ENCODE results near the gene TNIK. TPM values are rescaled to one million over a fixed set of nuclear protein-coding genes. Genes with fewer than 3 reads are reported as not detected.

The TNIK gene
- total and polyA plus RNA-seq, 2 of the 4 experiments (the other 2 are of a cell fraction), result 3.4 to 6.3 TPM

- dilution Hi-C loops (cut with HindIII; ENCODE audit: low sequenced_read_pairs, unreplicated experiment), result no loop called here
Observed at GRCh38 chr3:171416666-171417065, 43.5 kb downstream of the TNIK start.

More at GRCh38 chr3:171416666-171417065, 43.5 kb downstream of the TNIK start:
- no peak for TF ChIP-seq MXI1 (IDR thresholded peaks at IDR 0.05; ENCODE audit: borderline replicate concordance, low read depth, low read length)
- TF ChIP-seq CEBPB (IDR thresholded peaks at IDR 0.05; ENCODE audit: low read depth, low read length), result no peak
- no peak for TF ChIP-seq FOS (IDR thresholded peaks at IDR 0.05; ENCODE audit: low read depth, low read length)
- TF ChIP-seq CHD1 (IDR thresholded peaks at IDR 0.05; ENCODE audit: low read depth, low read length), result no peak
- no peak for TF ChIP-seq ELK1 (IDR thresholded peaks at IDR 0.05; ENCODE audit: borderline replicate concordance, low read depth, low read length)
- TF ChIP-seq RFX5 (IDR thresholded peaks at IDR 0.05; ENCODE audit: low read depth, low read length), result no peak
- TF ChIP-seq SMC3 (IDR thresholded peaks at IDR 0.05; ENCODE audit: low read depth, low read length), result no peak
- no peak for TF ChIP-seq BHLHE40 (IDR thresholded peaks at IDR 0.05; ENCODE audit: low read depth, low read length)
- no peak for TF ChIP-seq RCOR1 (IDR thresholded peaks at IDR 0.05; ENCODE audit: insufficient replicate concordance, low read length)
- no peak for TF ChIP-seq MAFK (IDR thresholded peaks at IDR 0.05; ENCODE audit: low read depth, low read length)
- TF ChIP-seq CTCF (conservative IDR thresholded peaks at IDR 0.05; ENCODE audit: low read depth, low read length), result no peak
- H3K56ac ChIP-seq (ENCODE audit: extremely low read depth, insufficient read depth, low read length), result no peak overlapping the region
- no peak overlapping the region for H3K27ac ChIP-seq (ENCODE audit: insufficient read depth, low read length)
- peaks cover 14% of the 10 kb centered on the region for H3K4me1 ChIP-seq (ENCODE audit: control insufficient read depth, insufficient read depth, low read length)
- CTCF ChIA-PET, result interaction anchor here (1.3 kb wide), 1 partner anchor 8 kb away, joined by 5 read pairs; no protein-coding TSS in a partner anchor
- no peaks in the 10 kb centered on the region for H3K36me3 ChIP-seq (ENCODE audit: control insufficient read depth, insufficient read depth, low read length)
- POLR2A ChIA-PET (ENCODE audit: unreplicated experiment), result interaction anchor here (0.7 kb wide), 1 partner anchor 13 kb away, joined by 3 read pairs; no protein-coding TSS in a partner anchor
- H3K9me1 ChIP-seq (ENCODE audit: insufficient read depth, low read length), result no peaks in the 10 kb centered on the region
- no peak overlapping the region for H4K91ac ChIP-seq (ENCODE audit: insufficient read depth, low read depth, low read length)
- no CpG with 5 or more reads among the region's 2 CpGs for WGBS, 2 experiments (ENCODE audit: extremely low coverage in 2 of 2, insufficient read length in 1 of 2)
- in situ Hi-C loops (cut with MboI; ENCODE audit: low sequenced_read_pairs) (no loop called here), intact Hi-C loops (cut with micrococcal nuclease) (no loop called here)
- no peak overlapping the region for H2BK120ac ChIP-seq (ENCODE audit: low read depth, low read length)
- no peaks in the 10 kb centered on the region for H3K9me3 ChIP-seq (ENCODE audit: control insufficient read depth, insufficient read depth, low read length)
- no peak overlapping the region for H2AK9ac ChIP-seq (replicated peaks; ENCODE audit: low read depth, low read length, poor library complexity)
- no peak overlapping the region for H2BK5ac ChIP-seq (ENCODE audit: low read depth, low read length, poor library complexity, severe bottlenecking)
- H4K5ac ChIP-seq (ENCODE audit: low read depth, low read length), result no peak overlapping the region
- no peak overlapping the region for H3K9ac ChIP-seq (ENCODE audit: low read depth, low read length)
- BruUV-seq (replicated peaks), result no TSS peak
- DNase-seq (no peak), ATAC-seq (ENCODE audit: low read depth) (no peak)
- no peak overlapping the region for H3K23ac ChIP-seq (ENCODE audit: low read depth, low read length)
- no peak overlapping the region for H4K8ac ChIP-seq (ENCODE audit: low read depth in 2 of 2, low read length in 2 of 2)
- no peak overlapping the region for H2AFZ ChIP-seq (replicated peaks; ENCODE audit: low read length, poor library complexity)
- no peak overlapping the region for H3K18ac ChIP-seq (ENCODE audit: low read depth, low read length)
- no peaks in the 10 kb centered on the region; a peak in 1 of 4 replicates for H3K79me1 ChIP-seq (ENCODE audit: low read depth in 1 of 2, low read length in 2 of 2)
- H3K27me3 ChIP-seq (ENCODE audit: control insufficient read depth, insufficient read depth, low read length), result no peaks in the 10 kb centered on the region
- H3K4me2 ChIP-seq (ENCODE audit: low read depth, low read length), result no peak overlapping the region
- H3K4ac ChIP-seq (ENCODE audit: low read depth, low read length), result no peak overlapping the region
- no peak overlapping the region for H2BK20ac ChIP-seq (ENCODE audit: low read depth, low read length)
- no peak overlapping the region for H3K4me3 ChIP-seq (ENCODE audit: insufficient read depth, low read depth, low read length)
- H2BK15ac ChIP-seq (ENCODE audit: low read depth, low read length), result no peak overlapping the region
- no peak overlapping the region for H2AK5ac ChIP-seq (ENCODE audit: low read depth, low read length)
- no peaks in the 10 kb centered on the region for H4K20me1 ChIP-seq (ENCODE audit: insufficient read depth, low read length)
- H3K14ac ChIP-seq (replicated peaks; ENCODE audit: low read depth, low read length), result no peak overlapping the region

Data from IMR-90 (cell line).